OCI-LY7 (cell line): ENCODE results near the gene TTC33.

Experiments used
- CTCF ChIP-seq: fragments of 200-600 bp; sonication (generic); conservative IDR thresholded peaks from 2 replicates; pipeline ENCODE4 v1.5.1; 2014; ENCODE audit warnings: mild to moderate bottlenecking, antibody characterized with exemption, low read length, moderate library complexity, mixed read lengths
- EZH2phosphoT487 ChIP-seq: fragments of 200-600 bp; sonication (generic); IDR thresholded peaks from 2 replicates; pipeline ENCODE4 v1.6.1; 2018; ENCODE audit warnings: low read depth, borderline replicate concordance, mild to moderate bottlenecking, mixed run types, antibody characterized with exemption, low read length, moderate library complexity, mixed read lengths

- no peak for TF ChIP-seq CTCF
- TF ChIP-seq EZH2phosphoT487: no peak
These were observed 154.4 kb downstream of the TTC33 start for GRCh38 chr5:40601198-40601868.
